ENCODE results near the gene PYGL.
"Not testable (repeated sequence)": the region's sequence is repeated elsewhere in the genome, so short reads cannot be mapped to it uniquely, and the experiment has no call there.

The PYGL gene

DNA sequence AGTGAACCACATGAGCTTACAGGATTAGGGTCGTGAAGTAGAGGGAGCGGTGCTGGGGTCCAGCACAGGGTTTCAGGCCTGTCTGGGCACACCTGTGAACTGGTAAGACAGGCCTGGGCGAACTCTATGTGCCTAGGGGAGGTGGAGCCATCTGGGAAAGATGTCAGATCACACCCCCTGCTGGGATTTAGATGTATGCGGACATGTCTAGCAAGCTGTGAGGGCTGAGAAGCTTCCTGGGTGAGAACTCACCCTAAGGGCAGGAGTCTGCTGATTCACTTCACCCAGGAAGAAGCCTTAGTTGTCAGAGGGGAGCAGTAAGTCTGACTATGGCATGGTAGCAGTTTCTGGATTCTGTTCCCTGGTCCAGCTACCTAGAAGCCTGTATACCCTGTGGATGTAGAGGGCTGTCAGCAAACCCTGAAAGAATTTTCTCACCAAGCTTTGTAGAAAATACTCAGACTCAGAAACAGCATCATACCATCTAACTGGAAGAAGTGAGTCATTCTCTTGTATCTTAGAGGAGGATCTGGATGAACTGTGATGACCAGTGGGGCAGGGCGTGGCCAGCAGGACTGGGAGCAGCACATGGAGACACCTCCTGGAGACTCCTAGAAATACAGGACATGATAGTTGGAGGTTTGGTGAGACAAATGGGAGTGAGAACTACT is 11.2 kb upstream of the PYGL start:
- no peak for DNase-seq (ENCODE audit: low read depth, low spot score)

DNA sequence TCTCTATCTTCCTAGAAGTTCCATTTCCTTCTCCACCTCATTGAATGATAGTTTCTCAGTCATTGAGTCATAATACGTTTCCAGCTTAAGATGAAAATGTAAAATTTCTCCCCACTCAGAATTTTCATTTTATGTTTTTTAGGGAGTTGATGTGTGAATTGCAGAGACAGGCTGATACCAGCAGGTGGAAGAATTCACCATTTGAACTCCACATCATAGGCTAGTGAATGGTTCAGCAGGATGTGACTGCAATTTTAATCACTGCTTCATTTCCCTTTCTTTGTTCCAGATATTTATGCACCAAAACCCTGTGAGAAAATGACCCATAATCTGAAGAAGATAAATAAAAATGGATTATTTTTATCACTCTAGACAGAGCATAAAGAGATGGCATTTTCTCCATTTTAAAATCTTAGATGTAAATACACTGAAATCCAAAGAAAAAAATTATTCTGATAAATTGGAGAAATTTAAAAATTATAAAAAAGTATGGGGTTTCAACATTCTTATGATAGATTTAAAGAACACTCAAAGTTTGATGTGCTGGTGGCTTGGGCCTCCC is 10.6 kb upstream of the PYGL start:
- DNase-seq (ENCODE audit: low read depth, low spot score) = no peak

DNA sequence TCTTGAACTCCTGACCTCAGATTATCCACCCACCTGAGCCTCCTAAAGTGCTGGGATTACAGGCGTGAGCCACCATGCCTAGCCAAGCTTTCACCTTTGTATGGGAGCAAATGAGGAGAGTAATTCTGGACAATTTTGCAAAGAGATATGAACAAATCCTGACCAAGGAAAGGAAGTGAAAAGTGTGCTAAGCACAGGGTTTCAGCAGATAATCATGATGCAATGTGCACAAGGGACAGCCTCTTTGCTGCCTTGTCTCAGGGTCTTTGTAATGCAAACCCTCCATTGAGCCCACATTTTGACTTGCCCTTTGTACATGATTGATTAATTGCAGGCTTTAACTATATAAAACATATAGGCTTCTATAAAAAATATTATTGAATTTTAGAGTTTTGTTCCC is 9.2 kb upstream of the PYGL start:
- no peak for DNase-seq (ENCODE audit: low read depth, low spot score)

DNA sequence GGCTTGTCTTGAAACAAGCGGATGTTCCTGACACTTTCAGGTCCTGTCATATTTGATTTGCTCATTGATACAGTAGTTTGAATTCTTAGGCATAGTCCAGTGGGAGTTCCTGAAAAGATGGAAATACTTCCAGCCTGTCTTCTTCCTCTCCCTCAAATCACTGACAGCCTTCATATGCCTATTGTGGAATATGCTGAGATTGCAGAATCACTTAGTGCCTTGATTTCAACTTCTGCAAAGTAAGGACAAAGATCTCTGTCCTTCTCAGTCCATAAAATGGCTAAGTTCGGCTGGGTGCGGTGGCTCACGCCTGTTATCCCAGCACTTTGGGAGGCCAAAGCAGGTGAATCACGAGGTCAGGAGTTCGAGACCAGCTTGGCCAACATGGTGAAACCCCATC is 6.7 kb upstream of the PYGL start:
- DNase-seq (ENCODE audit: low read depth, low spot score) = no peak

DNA sequence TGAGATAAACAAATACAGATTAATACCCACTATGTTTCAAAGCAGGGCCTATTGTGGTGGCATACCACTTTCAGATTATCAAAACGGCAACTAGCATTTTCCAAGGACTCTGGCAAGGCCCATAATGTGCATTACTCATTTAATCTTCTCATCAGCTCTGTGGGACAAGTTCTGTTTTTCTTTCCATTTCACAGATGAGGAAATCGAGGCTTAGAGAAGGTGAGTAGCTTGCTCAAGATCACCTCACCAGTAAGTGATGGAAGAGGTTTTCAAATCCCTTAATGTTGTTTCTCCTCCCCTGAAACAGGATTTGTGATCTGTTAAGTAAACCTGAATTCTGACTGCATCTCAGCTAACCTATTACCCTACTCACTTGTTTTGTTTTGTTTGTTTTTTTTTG is 3.9 kb upstream of the PYGL start:
- DNase-seq (ENCODE audit: low read depth, low spot score) = no peak

DNA sequence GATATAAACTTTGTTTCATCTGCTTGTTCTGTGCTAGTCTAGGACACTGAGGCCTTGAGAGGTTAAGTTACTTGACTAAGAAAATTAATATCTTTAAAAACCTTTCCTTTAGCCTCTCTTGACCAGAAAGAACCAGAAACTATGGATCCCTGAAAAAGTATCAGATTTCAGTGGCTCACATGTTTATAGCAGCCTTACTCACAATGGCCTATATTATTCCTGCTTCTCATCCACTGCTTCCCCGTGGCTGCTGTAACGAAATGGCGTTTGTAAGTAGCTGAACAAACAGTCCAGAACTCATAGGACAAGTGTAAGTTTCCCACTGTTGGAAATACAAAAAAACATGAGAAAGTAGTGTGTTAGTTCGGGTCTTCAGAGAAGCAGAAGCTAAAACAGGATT is 3.2 kb upstream of the PYGL start:
- DNase-seq (ENCODE audit: low read depth, low spot score) = no peak

DNA sequence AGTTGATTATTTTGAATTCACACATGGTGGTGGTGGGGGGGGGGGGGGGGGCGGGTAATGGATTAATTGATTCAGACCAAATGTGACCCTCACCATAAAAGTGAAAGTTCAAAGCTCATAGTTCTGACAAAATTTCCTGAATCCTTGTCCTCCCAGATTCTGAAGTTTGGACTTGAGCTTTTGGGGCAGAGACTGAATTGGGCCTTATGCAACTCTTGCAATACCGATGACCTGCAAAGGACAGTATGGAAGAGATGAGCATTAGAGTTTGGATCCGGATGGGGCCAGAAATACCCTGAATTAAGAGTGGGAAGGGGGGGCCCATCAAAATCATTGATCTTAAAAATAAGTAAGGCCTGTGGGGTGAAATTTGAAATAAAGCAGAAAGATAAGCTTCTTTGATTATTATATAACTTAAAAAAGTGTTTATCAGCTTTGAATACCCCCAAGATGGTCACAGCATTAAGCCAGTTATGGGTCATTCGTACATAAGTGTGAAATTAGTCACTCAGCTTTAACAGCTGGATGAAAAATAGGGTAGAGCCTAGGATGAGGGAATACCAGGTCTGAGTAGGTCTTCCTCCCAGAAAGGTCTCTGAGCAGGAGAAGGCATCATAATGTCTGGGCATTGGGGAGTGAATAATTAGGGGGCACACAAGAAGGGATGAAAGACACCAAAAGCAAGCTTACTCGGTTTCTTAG is 2.1 kb upstream of the PYGL start:
- no peak for DNase-seq (ENCODE audit: low read depth, low spot score)

DNA sequence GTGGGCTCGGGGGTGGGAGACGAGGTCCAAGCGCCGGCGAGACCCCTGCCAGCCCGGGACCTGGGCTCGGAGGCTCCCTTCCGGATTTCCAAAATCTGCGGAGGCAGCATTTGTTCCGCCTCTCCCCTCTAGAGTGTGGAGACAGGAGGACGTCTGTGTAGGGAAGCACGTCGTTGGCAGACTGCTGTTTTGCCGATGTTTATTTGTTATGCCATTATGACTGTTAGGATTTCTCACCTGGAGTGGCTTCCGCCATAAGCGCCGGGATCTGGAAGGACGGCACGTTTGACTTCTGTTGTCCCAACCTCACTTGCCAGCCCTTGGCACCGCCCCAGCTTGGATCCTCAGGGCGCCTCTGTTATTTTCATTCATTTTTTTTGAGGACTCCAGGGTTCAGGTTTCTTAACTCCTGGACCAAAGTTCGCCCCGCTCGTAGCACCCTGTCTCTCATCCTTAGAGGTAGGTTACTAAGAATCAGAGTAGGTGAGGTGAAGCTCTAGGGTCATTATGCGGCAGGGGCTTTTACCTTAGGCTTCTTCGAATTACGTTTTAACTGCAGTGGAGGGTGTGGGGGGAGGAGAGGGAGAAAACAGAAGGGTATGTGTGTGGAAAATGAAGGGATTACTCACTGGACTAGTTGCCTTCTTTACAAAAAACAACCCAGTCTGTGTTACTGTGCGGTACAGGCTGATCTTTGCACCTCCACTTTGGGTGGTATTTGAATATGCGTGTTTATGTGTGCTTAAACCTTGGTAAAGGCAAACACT is 547 bp upstream of the PYGL start:
- DNase-seq (ENCODE audit: low read depth, low spot score) = no peak

DNA sequence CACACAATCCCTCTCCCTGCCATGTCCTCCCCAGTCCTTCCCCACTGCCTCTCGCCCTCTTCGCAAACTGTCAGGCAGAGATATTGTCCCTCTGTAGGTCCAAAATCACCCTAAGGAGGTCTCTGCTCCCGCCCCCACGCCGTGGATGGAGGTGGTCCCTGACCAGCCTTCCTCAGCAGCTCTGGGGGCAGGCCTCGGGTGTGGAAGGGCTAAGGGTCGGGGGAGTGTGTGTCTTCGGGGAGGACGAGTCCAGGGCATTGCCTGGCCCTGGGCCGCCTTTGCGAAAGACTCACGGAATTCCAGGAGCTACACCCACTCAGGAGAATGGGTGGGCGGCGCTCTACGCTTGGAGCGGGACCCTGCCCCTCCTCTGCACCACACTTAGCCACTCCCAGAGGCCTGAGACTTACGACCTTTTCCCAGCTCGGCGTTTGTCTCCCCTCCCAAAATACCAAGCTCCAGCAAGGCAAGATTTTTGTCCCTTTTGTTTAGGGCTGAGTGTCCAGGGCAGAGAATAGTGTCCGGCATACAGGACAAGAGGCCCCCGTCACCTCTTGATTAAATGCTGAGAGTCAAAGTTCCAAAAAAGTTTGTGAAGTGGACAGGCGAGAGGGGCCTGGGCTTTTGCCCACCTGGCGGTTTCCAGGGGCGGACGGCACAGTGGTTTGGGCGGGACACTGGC is 881 bp downstream of the PYGL start:
- no peak for DNase-seq (ENCODE audit: low read depth, low spot score)

DNA sequence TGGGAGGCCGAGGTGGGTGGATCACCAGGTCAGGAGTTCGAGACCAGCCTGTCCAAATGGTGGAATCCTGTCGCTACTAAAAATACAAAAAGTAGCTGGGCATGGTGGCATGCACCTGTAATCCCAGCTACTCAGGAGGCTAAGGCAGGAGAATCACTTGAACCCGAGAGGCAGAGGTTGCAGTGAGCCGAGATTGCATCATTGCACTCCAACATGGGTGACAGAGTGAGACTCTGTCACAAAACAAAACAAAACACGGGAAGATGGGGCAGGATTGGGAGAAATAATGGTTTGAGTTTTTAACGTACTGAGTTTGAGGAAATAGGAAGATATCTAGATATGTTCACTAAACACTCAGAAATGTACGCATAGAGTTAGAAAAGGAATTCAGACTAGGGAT is 2.6 kb downstream of the PYGL start:
- not testable (repeated sequence) for DNase-seq (ENCODE audit: low read depth, low spot score)

DNA sequence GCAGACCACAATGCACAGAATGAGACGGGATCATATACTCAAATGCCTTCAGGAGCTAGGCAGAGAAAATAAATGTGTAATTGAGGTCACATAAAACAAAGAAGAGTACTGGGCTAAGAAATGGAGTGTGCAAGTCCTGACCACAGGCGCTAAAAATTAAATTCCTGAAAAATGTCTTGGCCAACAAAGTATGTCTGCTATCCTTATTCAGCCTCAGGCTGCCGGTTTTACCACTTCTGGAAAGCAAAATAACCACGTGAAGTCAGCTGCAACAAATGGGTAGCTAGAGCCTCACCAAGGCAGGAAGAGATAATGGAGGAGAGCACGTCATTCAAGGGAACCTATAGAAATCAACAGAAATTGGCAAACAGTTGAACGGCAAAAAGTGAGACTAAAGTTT is 3.1 kb downstream of the PYGL start:
- no peak for DNase-seq (ENCODE audit: low read depth, low spot score)

DNA sequence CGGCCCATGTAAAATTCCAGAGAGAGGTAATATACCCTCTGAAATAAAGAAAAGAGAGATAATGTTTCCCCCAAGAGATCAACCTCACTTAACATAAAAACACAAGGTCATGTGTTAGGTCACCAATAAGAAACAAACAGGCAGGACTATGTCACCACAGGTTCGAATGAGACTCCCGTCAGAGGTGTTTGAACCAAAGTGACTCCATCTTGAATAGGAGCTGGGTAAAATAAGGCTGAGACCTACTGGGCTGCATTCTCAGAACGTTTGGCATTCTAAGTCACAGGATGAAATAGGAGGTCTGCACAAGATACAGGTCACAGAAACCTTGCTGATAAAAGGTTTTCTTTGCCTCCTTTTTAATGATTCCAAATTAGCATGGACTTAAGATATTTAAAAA is 6.5 kb downstream of the PYGL start:
- DNase-seq (ENCODE audit: low read depth, low spot score) = no peak

DNA sequence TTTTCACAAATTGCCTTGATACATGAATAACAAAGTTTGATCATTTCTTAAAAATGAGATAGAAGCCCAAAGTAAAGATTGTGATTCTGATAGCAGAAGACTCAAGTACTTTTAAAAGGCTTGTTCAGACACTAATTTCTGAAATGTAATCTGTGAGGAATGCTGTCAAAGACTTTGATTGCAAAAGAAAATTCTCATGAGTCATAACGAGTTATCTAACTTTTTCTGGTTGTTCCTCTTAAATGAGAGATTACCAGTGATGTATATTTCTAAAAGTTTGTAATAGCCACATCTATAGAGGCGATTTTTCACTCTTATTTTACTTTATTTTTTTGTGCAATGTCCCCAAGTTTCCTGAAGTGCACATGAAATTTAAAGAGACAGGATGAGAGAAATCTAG is 7.0 kb downstream of the PYGL start:
- no peak for DNase-seq (ENCODE audit: low read depth, low spot score)

DNA sequence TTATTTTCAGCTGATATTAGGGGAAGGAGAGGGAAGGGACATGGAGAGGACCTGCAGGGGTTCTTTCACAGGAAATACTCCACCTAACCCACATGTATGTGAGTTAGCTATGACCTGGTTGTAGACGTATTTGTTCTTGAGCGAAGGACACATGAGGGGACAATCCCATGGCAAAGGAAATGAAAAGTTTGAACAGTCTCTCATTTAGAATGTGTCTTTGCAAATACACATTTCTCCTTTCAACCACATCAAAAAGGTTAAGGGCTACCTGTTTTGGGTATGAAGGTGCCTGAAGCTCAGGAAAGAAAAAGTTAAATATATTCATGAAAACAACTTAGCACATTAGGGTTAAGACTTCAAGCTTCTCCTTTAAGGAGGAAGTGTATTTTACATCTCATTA is 7.4 kb downstream of the PYGL start:
- DNase-seq (ENCODE audit: low read depth, low spot score) = no peak

DNA sequence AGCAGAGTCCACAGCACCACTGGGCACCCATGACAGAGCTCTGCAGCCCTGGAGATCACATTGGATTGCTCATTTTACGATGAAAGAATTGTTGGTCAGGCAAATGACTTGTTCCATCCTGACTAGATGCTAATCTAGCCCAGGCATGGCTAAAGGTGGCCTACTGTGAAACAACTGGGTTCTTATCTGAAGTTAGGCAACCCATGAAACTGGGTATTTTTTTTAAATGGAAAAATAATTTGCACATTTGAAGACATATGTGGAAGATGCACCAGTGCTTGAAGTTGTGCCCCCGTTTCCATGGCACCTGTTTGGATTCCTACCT is 8.3 kb downstream of the PYGL start:
- DNase-seq (ENCODE audit: low read depth, low spot score) = no peak

DNA sequence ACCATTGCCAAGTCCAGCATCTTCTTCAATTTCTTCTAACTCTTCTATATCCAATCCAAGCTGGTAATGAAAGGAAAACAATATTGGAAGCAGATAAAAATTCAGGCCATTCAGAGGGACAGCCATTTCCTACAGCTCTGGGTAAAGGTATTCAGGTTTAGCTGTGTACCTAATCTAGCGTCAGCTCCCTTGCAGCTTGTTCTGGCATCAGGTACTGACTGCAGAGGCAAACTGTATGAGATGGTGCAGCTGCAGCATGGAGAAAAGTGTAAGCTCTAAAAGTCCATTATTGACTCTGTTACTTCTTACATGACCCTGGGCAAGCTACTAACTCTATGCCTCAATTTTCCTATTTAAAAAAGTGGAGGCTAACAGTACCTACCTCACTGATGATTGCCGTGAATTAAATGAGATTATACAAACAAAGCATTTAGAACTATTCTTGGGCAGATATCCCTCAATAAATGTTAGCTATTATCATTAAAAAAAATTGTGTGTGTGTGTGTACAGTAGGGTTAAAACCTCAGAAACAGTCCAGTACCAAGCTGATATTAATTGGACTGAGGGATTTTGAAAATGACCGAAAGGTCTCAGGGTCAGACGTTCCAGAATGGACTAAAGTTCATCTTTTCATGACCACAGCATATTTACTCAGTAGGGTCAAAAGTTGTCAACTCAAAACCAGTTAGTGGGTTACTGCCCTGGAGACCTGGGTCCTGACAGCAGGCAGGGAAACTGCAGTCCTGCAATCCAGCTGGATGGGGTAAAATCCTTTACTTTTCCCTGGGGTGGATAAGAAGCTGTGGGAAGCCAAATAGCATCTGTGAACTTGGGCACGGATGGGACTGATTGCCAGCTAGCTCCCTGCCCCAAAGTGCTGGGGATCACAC is 8.9 kb downstream of the PYGL start:
- DNase-seq (ENCODE audit: low read depth, low spot score) = no peak

DNA sequence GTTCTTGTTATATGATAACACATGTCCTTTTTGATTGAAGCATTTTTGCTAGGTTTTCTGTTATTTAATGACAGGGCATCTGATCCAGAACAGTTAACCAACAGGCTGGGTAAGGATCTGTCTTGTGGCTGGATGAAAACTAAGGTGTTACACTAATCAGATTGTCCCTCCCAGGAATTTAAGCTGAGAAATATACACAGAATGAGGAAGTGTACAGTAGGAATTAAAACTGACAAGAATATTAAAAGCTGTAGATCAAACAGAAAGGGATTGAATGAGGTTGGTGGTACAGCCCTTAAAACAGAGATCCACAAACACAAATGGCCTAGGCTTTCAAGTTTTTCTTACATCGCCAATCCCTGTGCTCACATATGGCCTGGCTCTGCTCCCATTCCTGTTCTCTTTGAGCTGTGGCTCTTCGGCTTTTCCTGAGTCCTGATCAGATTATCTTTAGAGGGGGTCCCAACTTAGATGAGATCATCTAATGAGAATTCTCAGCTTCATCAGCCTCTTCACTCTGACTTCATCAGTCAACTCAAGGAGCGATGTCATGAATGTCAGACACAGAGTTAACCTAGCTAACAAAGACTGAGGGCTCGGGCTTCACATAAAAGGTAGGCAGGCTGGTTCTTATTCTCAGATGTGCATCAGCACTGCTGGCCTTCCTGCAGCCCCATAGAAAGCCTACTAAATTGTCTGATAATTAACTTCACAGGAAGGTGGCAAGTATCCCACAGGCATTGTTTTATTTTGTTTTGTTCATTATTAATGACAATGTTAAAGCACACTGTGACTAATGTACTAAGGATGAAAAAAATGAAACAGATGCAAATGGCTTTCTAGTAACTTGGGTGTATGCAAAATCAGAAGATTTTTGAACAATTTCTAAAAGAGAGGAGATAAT is 11.4 kb downstream of the PYGL start:
- DNase-seq (ENCODE audit: low read depth, low spot score) = no peak

DNA sequence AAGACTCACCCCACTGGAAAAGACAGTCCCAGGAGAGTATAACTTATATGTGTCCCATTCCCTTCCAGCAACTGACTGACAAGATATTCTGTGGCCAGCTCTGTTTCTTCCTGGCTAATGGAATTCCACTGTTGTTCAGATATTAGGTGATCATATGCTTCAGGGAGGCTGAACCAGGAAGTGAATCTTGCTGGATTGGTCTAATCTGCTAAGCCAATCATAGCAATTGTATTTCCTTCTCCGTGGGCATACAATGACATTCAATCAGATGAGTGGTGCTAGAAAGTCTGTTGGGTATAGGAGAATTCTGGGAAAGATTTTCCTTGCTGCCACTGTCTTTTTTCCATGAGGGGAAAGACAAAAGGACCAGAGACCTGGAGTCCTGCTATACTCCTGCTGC is 12.1 kb downstream of the PYGL start:
- DNase-seq (ENCODE audit: low read depth, low spot score) = no peak

DNA sequence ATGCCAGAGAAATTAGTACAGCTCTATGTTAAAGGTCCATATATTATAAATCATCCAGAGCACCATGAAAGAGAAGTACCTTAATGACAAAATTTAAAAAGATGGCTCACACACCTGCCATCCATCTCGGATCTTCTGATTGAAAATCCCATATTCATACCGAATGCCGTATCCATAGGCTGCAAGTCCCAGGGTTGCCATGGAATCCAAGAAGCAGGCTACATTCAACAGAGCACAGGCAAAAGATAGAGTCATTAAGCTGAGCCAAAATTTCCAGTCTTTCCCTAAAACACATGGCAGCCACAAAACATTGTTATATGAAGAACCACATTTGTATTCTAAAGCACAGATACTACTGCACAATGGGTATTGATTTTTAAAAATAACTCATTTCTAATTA is 12.7 kb downstream of the PYGL start:
- no peak for DNase-seq (ENCODE audit: low read depth, low spot score)

DNA sequence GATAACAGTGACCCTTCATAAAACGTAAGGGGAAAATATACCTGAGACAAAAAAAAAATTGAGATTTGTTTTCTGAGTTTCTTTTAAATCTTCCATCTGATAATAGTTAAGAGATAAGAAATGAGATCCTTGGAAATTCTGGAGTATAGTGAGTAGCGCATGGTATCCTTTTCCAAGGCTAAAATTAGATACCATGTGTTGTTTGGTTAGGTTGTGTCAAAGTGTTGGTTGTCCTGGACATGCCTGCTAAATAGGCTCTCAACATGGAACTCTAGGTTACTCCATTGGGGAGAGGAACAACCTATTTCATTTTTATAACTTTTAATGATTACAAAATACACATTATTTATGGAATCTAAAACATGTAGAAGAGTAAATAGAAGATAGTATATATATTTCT is 14.8 kb downstream of the PYGL start:
- no peak for DNase-seq (ENCODE audit: low read depth, low spot score)
